ENCODE data around the gene OR8G1. TPM values are rescaled to one million over a fixed set of nuclear protein-coding genes. Genes with fewer than 3 reads are reported as not detected.

The OR8G1 gene
- total and polyA plus RNA-seq, 2 of the 8 experiments (the other 6 are each of a cell fraction or from before 2014, with no cell fraction given), result not detected

DNA sequence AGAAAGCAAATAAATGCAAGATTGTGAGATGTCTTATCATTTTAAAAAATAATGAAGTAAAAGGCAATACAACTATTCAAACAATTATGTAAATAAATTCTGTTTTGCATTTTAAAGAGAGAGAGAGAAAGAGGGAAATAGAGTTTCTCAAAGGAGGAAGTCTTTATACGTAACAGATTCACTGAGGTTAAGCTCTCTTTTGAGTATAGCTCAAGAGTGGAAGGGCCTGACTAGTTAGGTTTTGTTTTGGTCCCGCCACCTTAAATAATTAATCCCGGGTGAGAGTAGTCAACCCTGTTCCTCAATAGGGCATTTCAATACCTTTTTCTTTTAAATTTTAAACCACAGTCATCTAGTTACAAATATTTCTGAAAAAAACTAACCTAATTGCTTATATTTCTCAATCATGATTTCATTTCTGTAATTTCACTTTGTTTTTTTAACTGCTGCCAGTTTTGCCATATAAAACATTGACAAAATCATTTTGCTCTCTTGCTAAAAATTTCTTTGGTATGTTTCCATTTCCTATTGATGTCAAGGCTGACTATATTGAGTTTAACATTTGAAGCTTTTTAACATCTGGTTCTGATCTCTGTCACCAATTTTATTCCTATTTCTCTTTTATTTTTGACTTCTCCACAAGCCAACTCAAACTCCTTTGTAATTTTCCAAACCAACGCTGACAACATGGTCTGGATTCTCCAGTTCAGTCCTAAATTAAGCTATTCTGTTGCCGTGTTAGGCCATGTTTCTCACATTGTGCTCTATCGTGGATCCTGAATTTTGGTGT lies 47.5 kb upstream of the OR8G1 start:
- POLR2A ChIA-PET (ENCODE audit: partially characterized antibody), result no interaction called here
- Histone ChIP-seq H3K9me3 (ENCODE audit: insufficient read depth in 2 of 2, low read depth in 1 of 2, low read length in 1 of 2) (no peaks in the 10 kb centered on the region), H3K18ac (ENCODE audit: extremely low read depth, low read length) (no peak overlapping the region), H2BK12ac (ENCODE audit: low read depth, low read length) (no peak overlapping the region), H3K27ac (ENCODE audit: low read depth, low read length) (no peak overlapping the region), H4K20me1 (replicated peaks in 1 of 2; ENCODE audit: control insufficient read depth in 1 of 2, insufficient read depth in 2 of 2, low read length in 2 of 2) (no peaks in the 10 kb centered on the region), H2AFZ (ENCODE audit: low read length) (no peak overlapping the region), H3K4ac (replicated peaks; ENCODE audit: insufficient read length, low read depth, low read length) (no peak overlapping the region), H2AK5ac (ENCODE audit: low read depth, low read length) (no peak overlapping the region), H3K4me2 (ENCODE audit: insufficient read depth in 1 of 2, low read depth in 2 of 2, low read length in 2 of 2) (no peak overlapping the region), H2BK5ac (ENCODE audit: low read depth, low read length) (no peak overlapping the region), H3K4me1 (replicated peaks in 1 of 4; ENCODE audit: control insufficient read depth in 3 of 4, insufficient read depth in 4 of 4, low read length in 3 of 4) (peaks cover 0 to 3% (median 0%) of the 10 kb centered on the region in 4 experiments; a peak in 1 of 7 replicates), H4K5ac (ENCODE audit: insufficient read length, low read depth, low read length) (no peak overlapping the region), H3K9ac (replicated peaks in 1 of 4; ENCODE audit: extremely low read depth in 1 of 4, low read depth in 3 of 4, low read length in 3 of 4) (no peak overlapping the region), H4K91ac (replicated peaks; ENCODE audit: insufficient read length, low read length) (no peak overlapping the region), H4K8ac (ENCODE audit: extremely low read depth, insufficient read depth, low read length) (no peak overlapping the region), H3K36me3 (ENCODE audit: control insufficient read depth in 2 of 4, insufficient read depth in 4 of 4, low read length in 3 of 4) (no peaks in the 10 kb centered on the region), H2BK20ac (ENCODE audit: low read length) (no peak overlapping the region), H3K56ac (replicated peaks; ENCODE audit: insufficient read length, low read depth, low read length) (no peak overlapping the region), H3K4me3 (ENCODE audit: extremely low read depth in 1 of 4, insufficient read depth in 2 of 4, low read depth in 3 of 4, low read length in 4 of 4) (no peak overlapping the region), H3K79me2 (ENCODE audit: control insufficient read depth in 1 of 2, insufficient read depth in 2 of 2, low read length in 2 of 2) (no peaks in the 10 kb centered on the region), H3K14ac (ENCODE audit: insufficient read length) (no peak overlapping the region), H2BK120ac (replicated peaks; ENCODE audit: low read depth, low read length) (no peak overlapping the region), H3K23me2 (ENCODE audit: low read depth, low read length) (no peaks in the 10 kb centered on the region), H3K27me3 (replicated peaks in 1 of 4; ENCODE audit: control insufficient read depth in 3 of 4, extremely low read depth in 1 of 4, insufficient read depth in 3 of 4, low read length in 3 of 4) (peaks cover 1 to 15% (median 12%) of the 10 kb centered on the region in 4 experiments; a peak in 5 of 7 replicates), H2BK15ac (ENCODE audit: low read length) (no peak overlapping the region), H3K79me1 (ENCODE audit: low read depth, low read length) (no peaks in the 10 kb centered on the region), H3K23ac (ENCODE audit: insufficient read length) (no peak overlapping the region)
- 82% methylated on average over 6 of the region's 6 CpGs; no CpG with 5 or more reads in 1 of the 2 experiments for WGBS, 2 experiments (ENCODE audit: extremely low coverage in 1 of 2, insufficient coverage in 1 of 2, insufficient read length in 1 of 2, insufficient replicate concordance in 2 of 2, low coverage in 1 of 2, low lambda C conversion rate in 2 of 2, missing lambda C conversion rate in 1 of 2)
- CTCF ChIA-PET (ENCODE audit: partially characterized antibody), result interaction anchor here (0.6 to 3.9 kb wide), 10 partner anchors 9 to 482 kb away, joined by 3 to 39 read pairs (median 7); no protein-coding TSS in a partner anchor
- TF ChIP-seq BCL11A (IDR thresholded peaks at IDR 0.05; ENCODE audit: low read depth in 2 of 2, low read length in 2 of 2), result no peak
- no peak for TF ChIP-seq CREB1 (IDR thresholded peaks at IDR 0.05)
- no peak for TF ChIP-seq POLR2A (IDR thresholded peaks at IDR 0.05; ENCODE audit: control extremely low read depth in 1 of 2, low read depth in 2 of 2, low read length in 2 of 2)
- TF ChIP-seq, protein P1, sequence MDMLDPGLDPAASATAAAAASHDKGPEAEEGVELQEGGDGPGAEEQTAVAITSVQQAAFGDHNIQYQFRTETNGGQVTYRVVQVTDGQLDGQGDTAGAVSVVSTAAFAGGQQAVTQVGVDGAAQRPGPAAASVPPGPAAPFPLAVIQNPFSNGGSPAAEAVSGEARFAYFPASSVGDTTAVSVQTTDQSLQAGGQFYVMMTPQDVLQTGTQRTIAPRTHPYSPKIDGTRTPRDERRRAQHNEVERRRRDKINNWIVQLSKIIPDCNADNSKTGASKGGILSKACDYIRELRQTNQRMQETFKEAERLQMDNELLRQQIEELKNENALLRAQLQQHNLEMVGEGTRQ (IDR thresholded peaks at IDR 0.05; ENCODE audit: low read length), result no peak
- TF ChIP-seq RAD21 (IDR thresholded peaks at IDR 0.05 in 1 of 2, conservative IDR thresholded peaks at IDR 0.05 in 1 of 2; ENCODE audit: low read depth in 2 of 2, low read length in 2 of 2), result no peak
- no peak for TF ChIP-seq HDAC6 (IDR thresholded peaks at IDR 0.05; ENCODE audit: low read depth, low read length)
- TF ChIP-seq JUN (IDR thresholded peaks at IDR 0.05; ENCODE audit: low read depth, low read length), result no peak
- TF ChIP-seq CHD2 (IDR thresholded peaks at IDR 0.05; ENCODE audit: low read length), result no peak
- DNase-seq (ENCODE audit: low read depth in 1 of 2, low spot score in 2 of 2) (no peak), FAIRE-seq (no peak)

Measured in H1 (cell line).